OCI-LY1 (cell line): ENCODE data around the gene DCDC1.

ENCODE experiments used
- H2AFZ ChIP-seq: fragments of 200-600 bp; sonication (generic), shearing (Covaris generic); 2 replicates; pipeline ENCODE4 v1.6.0; 2014; ENCODE audit warnings: antibody characterized with exemption, mild to moderate bottlenecking, low read length
- H3F3A ChIP-seq: fragments of 200-600 bp; sonication (generic), shearing (Covaris generic); 2 replicates; pipeline ENCODE4 v1.6.0; 2014; ENCODE audit warnings: mild to moderate bottlenecking, antibody characterized with exemption, low read length, moderate library complexity; ENCODE audit not compliant: insufficient read depth
- H3K27ac ChIP-seq: fragments of 200-600 bp; sonication (generic); 2 replicates; pipeline ENCODE4 v1.5.1; 2014; ENCODE audit warnings: low read length, mixed run types, mild to moderate bottlenecking, low read depth; ENCODE audit not compliant: poor library complexity, severe bottlenecking
- H3K27me3 ChIP-seq: fragments of 200-600 bp; sonication (generic); 2 replicates; pipeline ENCODE4 v1.6.0; 2014; ENCODE audit warnings: antibody characterized with exemption, mild to moderate bottlenecking, low read length, moderate library complexity; ENCODE audit not compliant: insufficient read depth
- H3K36me3 ChIP-seq: fragments of 200-600 bp; sonication (generic); 2 replicates; pipeline ENCODE4 v1.6.1; 2014; ENCODE audit warnings: mild to moderate bottlenecking, antibody characterized with exemption, low read length, moderate library complexity, mixed read lengths; ENCODE audit not compliant: insufficient read depth
- H3K4me1 ChIP-seq: fragments of 200-600 bp; sonication (generic); 2 replicates; pipeline ENCODE4 v1.5.1; 2014; ENCODE audit warnings: mild to moderate bottlenecking, low read length, moderate library complexity; ENCODE audit not compliant: insufficient read depth, severe bottlenecking
- H3K4me2 ChIP-seq: fragments of 200-600 bp; sonication (generic), shearing (Covaris generic); 2 replicates; pipeline ENCODE4 v1.6.1; 2014; ENCODE audit warnings: low read length
- H3K4me3 ChIP-seq: fragments of 200-600 bp; sonication (generic); 2 replicates; pipeline ENCODE4 v1.5.1; 2014; ENCODE audit warnings: low read length, low read depth, mild to moderate bottlenecking, mixed read lengths; ENCODE audit not compliant: poor library complexity, severe bottlenecking
- H3K79me2 ChIP-seq: fragments of 200-600 bp; shearing (Covaris generic); 2 replicates; pipeline ENCODE4 v1.6.1; 2016; ENCODE audit warnings: mixed run types, low read length, mixed read lengths; ENCODE audit not compliant: insufficient read depth
- H3K9ac ChIP-seq: fragments of 200-600 bp; sonication (generic), shearing (Covaris generic); 2 replicates; pipeline ENCODE4 v1.6.1; 2014; ENCODE audit warnings: mild to moderate bottlenecking, low read length, mixed read lengths
- H3K9me2 ChIP-seq: fragments of 200-600 bp; sonication (generic), shearing (Covaris generic); 2 replicates; pipeline ENCODE4 v1.6.1; 2014; ENCODE audit warnings: low read depth, mild to moderate bottlenecking, low read length, mixed read lengths
- H3K9me3 ChIP-seq: fragments of 200-600 bp; shearing (Covaris generic); 2 replicates; pipeline ENCODE4 v1.6.1; 2014; ENCODE audit warnings: low read length, mixed read lengths
- H4K20me1 ChIP-seq: fragments of 200-600 bp; sonication (generic), shearing (Covaris generic); 2 replicates; pipeline ENCODE4 v1.6.0; 2016; ENCODE audit warnings: mild to moderate bottlenecking, low read length; ENCODE audit not compliant: insufficient read depth
- CTCF ChIP-seq: fragments of 200-600 bp; sonication (generic), shearing (Covaris generic); IDR thresholded peaks from 2 replicates; pipeline ENCODE4 v1.5.1; 2017; ENCODE audit warnings: mild to moderate bottlenecking, antibody characterized with exemption, low read length, moderate library complexity, mixed read lengths
- EZH2 ChIP-seq: fragments of 200-600 bp; sonication (generic), shearing (Covaris generic); IDR thresholded peaks from 2 replicates; pipeline ENCODE4 v1.8.0; 2017; ENCODE audit warnings: borderline replicate concordance, mixed run types, mild to moderate bottlenecking, antibody characterized with exemption, low read length, moderate library complexity, mixed read lengths

Gene DCDC1

GRCh38 chr11:31337806-31338205, 31.7 kb downstream of the DCDC1 start:
- Histone ChIP-seq H3K27ac (no peak overlapping the region), H3K9me3 (no peaks in the 10 kb centered on the region)

GRCh38 chr11:31328697-31329096, 40.8 kb downstream of the DCDC1 start:
- Histone ChIP-seq H3K4me3 (no peak overlapping the region), H4K20me1 (no peaks in the 10 kb centered on the region), H3K79me2 (no peaks in the 10 kb centered on the region), H3K27ac (no peak overlapping the region), H3K27me3 (no peaks in the 10 kb centered on the region), H3K9me2 (no peaks in the 10 kb centered on the region), H2AFZ (no peak overlapping the region), H3F3A (no peaks in the 10 kb centered on the region), H3K9me3 (no peaks in the 10 kb centered on the region), H3K4me2 (no peak overlapping the region), H3K9ac (no peak overlapping the region), H3K4me1 (no peaks in the 10 kb centered on the region), H3K36me3 (no peaks in the 10 kb centered on the region)
- TF ChIP-seq EZH2 (no peak), CTCF (no peak)

More at GRCh38 chr11:31337806-31338205, 31.7 kb downstream of the DCDC1 start:
- Histone ChIP-seq H3K27me3 (no peaks in the 10 kb centered on the region), H3K79me2 (no peaks in the 10 kb centered on the region), H3F3A (no peaks in the 10 kb centered on the region), H3K4me1 (no peaks in the 10 kb centered on the region), H3K4me3 (no peak overlapping the region), H2AFZ (no peak overlapping the region), H3K9me2 (no peaks in the 10 kb centered on the region), H4K20me1 (no peaks in the 10 kb centered on the region), H3K9ac (no peak overlapping the region), H3K4me2 (no peak overlapping the region), H3K36me3 (no peaks in the 10 kb centered on the region)
- TF ChIP-seq CTCF: no peak
- no peak for TF ChIP-seq EZH2

- no peaks in the 10 kb centered on the region for H3K4me1 ChIP-seq
- no peaks in the 10 kb centered on the region for H3K79me2 ChIP-seq
- H3K9me3 ChIP-seq: no peaks in the 10 kb centered on the region
- H3F3A ChIP-seq: no peaks in the 10 kb centered on the region
- H4K20me1 ChIP-seq: no peaks in the 10 kb centered on the region
- no peak overlapping the region for H3K27ac ChIP-seq
- no peaks in the 10 kb centered on the region for H3K27me3 ChIP-seq
- H3K9me2 ChIP-seq: no peaks in the 10 kb centered on the region
- no peak overlapping the region for H3K4me2 ChIP-seq
- TF ChIP-seq CTCF: no peak
- TF ChIP-seq EZH2: no peak
- H3K36me3 ChIP-seq: no peaks in the 10 kb centered on the region
- no peak overlapping the region for H2AFZ ChIP-seq
- no peak overlapping the region for H3K9ac ChIP-seq
- no peak overlapping the region for H3K4me3 ChIP-seq
Measured at GRCh38 chr11:31327417-31327816, 42.1 kb downstream of the DCDC1 start.
